Measurements from ENCODE around the gene CACNA1C. TPM values are rescaled to one million over a fixed set of nuclear protein-coding genes. Genes with fewer than 3 reads are reported as not detected.

Gene CACNA1C
- total RNA-seq, 8 experiments from 2014 or later = 0.97 to 36.4 (median 5.1) TPM

DNA sequence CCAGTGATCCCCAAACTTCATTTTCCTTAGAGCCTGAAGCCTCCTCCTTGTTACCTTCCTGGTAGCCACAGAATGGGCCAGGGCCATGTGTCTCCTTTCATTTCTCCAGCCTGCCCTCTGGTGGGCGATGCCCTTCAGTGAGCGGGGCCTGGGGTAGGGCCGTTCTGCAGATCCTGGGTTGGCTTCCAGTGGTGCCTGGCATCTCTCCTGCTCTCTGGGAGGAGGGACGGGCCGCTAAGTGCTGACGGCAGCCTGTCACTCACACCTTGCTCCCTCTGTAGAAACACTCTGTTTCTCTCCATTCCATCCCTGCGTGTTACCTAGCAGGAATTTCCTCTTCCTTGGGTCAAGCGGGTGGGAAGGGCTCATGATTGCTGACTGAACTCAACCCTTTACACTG lies 232.1 kb downstream of the CACNA1C start:
- in situ Hi-C loops (cut with MboI; ENCODE audit: low pct_unique_long_range_greater_than_20kb in 2 of 9, low sequenced_read_pairs in 9 of 9, unreplicated experiment in 9 of 9) = loop anchor here in 1 of 9 experiments (10.0 kb wide), 1 partner anchor 240 kb away; no protein-coding TSS in a partner anchor
- Histone ChIP-seq H3K4me1 (replicated peaks in 1 of 2) (no peaks in the 10 kb centered on the region), H3K4me3 (no peak overlapping the region), H3K27ac (no peak overlapping the region)
- ATAC-seq (replicated peaks in 6 of 8) = peak; percentile 77 to 99 (median 97)
- 0 to 100% (median 35%) methylated on average over 1 to 6 of the region's 8 CpGs; no CpG with 5 or more reads in 5 of the 10 experiments for WGBS, 10 experiments

DNA sequence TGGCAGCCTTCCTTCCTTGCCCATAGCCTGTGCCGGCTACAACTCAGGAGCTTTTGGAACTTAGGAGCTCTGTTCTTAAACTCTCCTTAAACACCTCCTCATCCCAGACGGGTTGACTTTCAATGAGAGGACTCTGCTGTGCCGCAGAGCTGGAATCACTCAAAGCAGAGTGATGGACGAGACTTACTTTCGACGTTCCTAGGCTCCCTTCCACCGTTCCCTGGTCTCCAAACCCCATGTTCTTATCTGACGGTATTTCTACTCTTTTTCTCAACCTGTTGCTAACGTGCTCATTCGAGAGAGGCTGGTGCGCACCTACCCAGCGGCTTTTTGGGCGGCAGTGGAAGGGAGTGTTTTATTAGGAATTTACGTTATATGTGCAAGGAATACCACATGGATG lies 232.7 kb downstream of the CACNA1C start:
- no peak overlapping the region for H3K27ac ChIP-seq
- no peaks in the 10 kb centered on the region for H3K4me1 ChIP-seq (replicated peaks in 1 of 2)
- H3K4me3 ChIP-seq = no peak overlapping the region
- in situ Hi-C loops (cut with MboI; ENCODE audit: low pct_unique_long_range_greater_than_20kb in 2 of 9, low sequenced_read_pairs in 9 of 9, unreplicated experiment in 9 of 9) = loop anchor here in 1 of 9 experiments (10.0 kb wide), 1 partner anchor 241 kb away; no protein-coding TSS in a partner anchor
- no peak for ATAC-seq (replicated peaks in 6 of 8)
- WGBS, 10 experiments = 76 to 100% (median 96%) methylated on average over 3 to 8 of the region's 14 CpGs; no CpG with 5 or more reads in 2 of the 10 experiments

DNA sequence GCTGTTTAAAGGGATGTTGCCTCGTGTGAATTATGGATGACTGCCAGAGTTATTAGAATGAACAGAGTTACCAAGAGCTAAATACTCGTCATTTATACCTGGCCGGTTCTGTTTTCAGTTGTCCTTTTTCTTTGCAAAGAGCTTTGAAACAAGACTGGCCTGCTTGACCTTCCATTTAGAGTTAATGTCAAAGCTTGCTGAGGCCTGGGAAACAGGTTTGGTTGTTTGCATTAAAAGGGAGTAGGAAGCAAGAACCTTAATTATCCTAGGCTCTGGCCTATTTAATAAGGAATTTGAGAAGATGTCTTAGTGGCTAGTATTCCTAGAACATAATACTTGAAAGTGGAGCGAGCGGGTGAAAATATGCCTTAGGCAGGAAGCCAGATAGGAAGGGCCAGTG lies 233.3 kb downstream of the CACNA1C start:
- in situ Hi-C loops (cut with MboI; ENCODE audit: low pct_unique_long_range_greater_than_20kb in 2 of 9, low sequenced_read_pairs in 9 of 9, unreplicated experiment in 9 of 9) = loop anchor here in 1 of 9 experiments (10.0 kb wide), 1 partner anchor 241 kb away; no protein-coding TSS in a partner anchor
- 62 to 100% (median 84%) methylated on average over 1 to 5 of the region's 5 CpGs; no CpG with 5 or more reads in 1 of the 10 experiments for WGBS, 10 experiments
- Histone ChIP-seq H3K4me3 (no peak overlapping the region), H3K4me1 (replicated peaks in 1 of 2) (no peaks in the 10 kb centered on the region), H3K27ac (no peak overlapping the region)
- no peak for ATAC-seq (replicated peaks in 6 of 8)

DNA sequence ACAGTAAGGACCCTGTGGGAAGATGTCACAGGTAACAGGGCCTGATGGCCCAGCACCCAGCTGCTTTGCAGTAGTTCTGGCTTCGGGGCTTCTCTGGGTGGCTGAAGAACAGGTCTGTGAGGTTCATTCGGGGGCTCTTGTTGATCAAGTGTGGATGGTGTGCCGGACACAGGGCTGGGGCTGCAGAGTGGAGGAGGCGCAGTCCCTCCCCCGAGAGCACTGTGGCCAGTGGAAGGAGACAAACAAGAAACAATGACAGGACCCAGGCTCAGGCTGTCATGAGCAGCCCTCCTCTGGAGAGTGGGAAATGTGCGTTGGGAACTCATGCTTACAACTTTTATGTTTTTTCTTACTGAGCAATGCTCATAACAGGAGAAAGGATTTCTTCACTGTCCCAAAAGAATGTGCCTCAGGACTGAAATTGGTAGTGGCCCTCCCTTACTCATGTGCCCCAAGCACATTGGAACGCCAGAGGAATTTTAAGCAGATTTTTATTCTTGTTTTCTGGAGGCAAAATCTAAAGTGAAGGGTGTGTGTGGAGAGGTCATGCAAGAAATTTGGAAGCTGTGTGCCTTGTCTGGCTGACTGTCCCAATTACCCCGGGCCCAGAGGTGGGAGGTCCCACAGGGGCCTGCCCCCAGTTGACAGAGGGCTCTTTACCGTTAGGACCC lies 233.8 kb downstream of the CACNA1C start:
- Histone ChIP-seq H3K27ac (no peak overlapping the region), H3K4me3 (no peak overlapping the region), H3K4me1 (replicated peaks in 1 of 2) (no peaks in the 10 kb centered on the region)
- ATAC-seq (replicated peaks in 6 of 8) = peak in 3 of 8 experiments; percentile 5 to 33 (median 14)
- in situ Hi-C loops (cut with MboI; ENCODE audit: low pct_unique_long_range_greater_than_20kb in 2 of 9, low sequenced_read_pairs in 9 of 9, unreplicated experiment in 9 of 9) = loop anchor here in 1 of 9 experiments (10.0 kb wide), 1 partner anchor 242 kb away; no protein-coding TSS in a partner anchor
- WGBS, 10 experiments = 15 to 100% (median 76%) methylated on average over 1 to 4 of the region's 9 CpGs; no CpG with 5 or more reads in 1 of the 10 experiments

DNA sequence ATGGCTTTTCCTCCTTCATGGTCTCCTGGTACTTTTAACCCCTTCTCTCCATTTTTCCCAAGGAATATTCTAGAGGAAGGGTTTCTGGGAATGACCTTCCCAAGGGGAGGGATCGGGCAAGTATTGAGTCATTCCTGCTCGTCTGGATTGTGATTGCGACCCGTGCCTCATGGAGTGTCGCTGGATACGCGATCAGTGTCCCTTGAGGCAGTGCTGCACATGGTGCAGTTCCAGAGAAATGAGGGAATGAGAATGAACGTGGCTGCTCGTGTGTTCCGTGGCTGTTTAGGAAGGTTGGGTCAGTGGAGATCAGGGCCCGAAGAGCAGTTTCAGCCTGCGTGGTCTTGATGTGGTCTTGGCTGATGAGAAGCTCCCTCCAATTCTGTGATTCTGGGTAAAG lies 234.4 kb downstream of the CACNA1C start:
- H3K27ac ChIP-seq = no peak overlapping the region
- ATAC-seq (replicated peaks in 6 of 8) = no peak
- in situ Hi-C loops (cut with MboI; ENCODE audit: low pct_unique_long_range_greater_than_20kb in 2 of 9, low sequenced_read_pairs in 9 of 9, unreplicated experiment in 9 of 9) = loop anchor here in 1 of 9 experiments (10.0 kb wide), 1 partner anchor 242 kb away; no protein-coding TSS in a partner anchor

DNA sequence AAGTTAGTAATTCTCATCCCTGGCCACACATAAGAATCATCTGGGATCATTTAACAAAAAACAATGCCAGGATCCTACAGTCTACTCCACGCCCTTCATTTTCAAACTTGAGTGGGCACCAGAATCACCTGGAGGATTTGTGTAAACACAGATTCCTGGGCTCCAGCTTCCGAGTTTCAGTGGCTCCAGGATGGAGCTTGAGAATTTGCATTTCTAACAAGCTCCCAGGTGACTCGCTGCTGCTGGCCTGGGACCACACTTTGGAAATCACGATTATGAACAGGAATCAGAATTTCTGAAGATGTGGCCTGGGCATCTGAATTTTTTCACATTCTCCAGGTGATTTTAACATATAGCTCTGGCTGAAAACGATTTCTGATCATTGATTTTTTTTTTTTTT lies 234.8 kb downstream of the CACNA1C start:
- no peaks in the 10 kb centered on the region for H3K4me1 ChIP-seq (replicated peaks in 1 of 2)
- H3K27ac ChIP-seq = no peak overlapping the region
- WGBS, 10 experiments = 23 to 68% (median 56%) methylated on average over 1 to 4 of the region's 5 CpGs; no CpG with 5 or more reads in 2 of the 10 experiments
- in situ Hi-C loops (cut with MboI; ENCODE audit: low pct_unique_long_range_greater_than_20kb in 2 of 9, low sequenced_read_pairs in 9 of 9, unreplicated experiment in 9 of 9) = loop anchor here in 1 of 9 experiments (10.0 kb wide), 1 partner anchor 243 kb away; no protein-coding TSS in a partner anchor
- ATAC-seq (replicated peaks in 6 of 8) = no peak
- no peak overlapping the region for H3K4me3 ChIP-seq

More for the DNA sequence above, 234.4 kb downstream of the CACNA1C start:
- no peak overlapping the region for H3K4me3 ChIP-seq
- no peaks in the 10 kb centered on the region for H3K4me1 ChIP-seq (replicated peaks in 1 of 2)
- 25 to 100% (median 84%) methylated on average over 2 to 9 of the region's 12 CpGs; no CpG with 5 or more reads in 2 of the 10 experiments for WGBS, 10 experiments

DNA sequence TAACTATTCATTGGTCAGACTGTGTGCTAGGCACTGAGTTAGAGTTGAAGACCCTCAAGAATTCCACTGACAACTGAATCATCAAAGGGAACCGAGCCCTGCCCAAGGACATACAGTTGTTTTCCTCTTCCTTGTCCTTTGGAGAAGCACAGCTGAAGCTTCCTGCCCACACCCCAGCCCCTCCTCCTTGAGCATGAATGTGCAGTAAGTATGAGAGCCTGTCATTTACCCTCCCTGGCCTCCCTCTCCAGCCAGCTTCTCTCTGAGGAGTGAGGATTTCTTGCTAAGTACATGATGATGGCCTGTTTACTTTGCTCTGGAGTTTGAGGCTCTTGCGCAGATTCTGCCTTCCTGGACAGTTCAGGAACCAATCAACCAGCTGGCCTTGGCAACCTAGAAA lies 235.2 kb downstream of the CACNA1C start:
- Histone ChIP-seq H3K27ac (no peak overlapping the region), H3K4me3 (no peak overlapping the region), H3K4me1 (replicated peaks in 1 of 2) (no peaks in the 10 kb centered on the region)
- in situ Hi-C loops (cut with MboI; ENCODE audit: low pct_unique_long_range_greater_than_20kb in 2 of 9, low sequenced_read_pairs in 9 of 9, unreplicated experiment in 9 of 9) = loop anchor here in 1 of 9 experiments (10.0 kb wide), 1 partner anchor 243 kb away; no protein-coding TSS in a partner anchor
- peak in 6 of 8 experiments; percentile 16 to 66 (median 39) for ATAC-seq (replicated peaks in 6 of 8)
- 70 to 100% (median 83%) methylated on average over 1 to 2 of the region's 2 CpGs; no CpG with 5 or more reads in 5 of the 10 experiments for WGBS, 10 experiments

DNA sequence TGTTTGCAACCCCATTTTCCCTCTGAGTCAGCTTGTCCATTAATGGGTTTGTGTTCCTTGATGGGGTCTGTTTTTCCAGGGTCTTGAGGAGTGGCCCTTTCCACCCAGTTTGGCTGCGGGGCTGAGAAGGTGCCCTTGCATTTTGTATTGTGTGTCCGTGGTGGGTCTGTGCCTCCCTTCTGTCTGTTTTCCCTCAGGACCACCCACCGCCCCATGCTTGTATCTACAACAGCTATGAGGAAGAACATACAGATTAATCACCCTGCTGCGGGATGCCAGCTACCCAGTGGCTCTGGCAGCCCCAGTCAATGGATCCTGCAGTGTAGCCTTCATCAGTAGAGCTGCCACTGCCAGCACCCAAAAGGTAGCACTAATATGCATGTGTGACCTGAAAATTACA lies 235.7 kb downstream of the CACNA1C start:
- Histone ChIP-seq H3K27ac (no peak overlapping the region), H3K4me3 (no peak overlapping the region), H3K4me1 (replicated peaks in 1 of 2) (no peaks in the 10 kb centered on the region)
- in situ Hi-C loops (cut with MboI; ENCODE audit: low pct_unique_long_range_greater_than_20kb in 2 of 9, low sequenced_read_pairs in 9 of 9, unreplicated experiment in 9 of 9) = loop anchor here in 1 of 9 experiments (10.0 kb wide), 1 partner anchor 244 kb away; no protein-coding TSS in a partner anchor
- ATAC-seq (replicated peaks in 6 of 8) = peak in 1 of 8 experiments; percentile 2
- WGBS, 10 experiments = 83 to 95% methylated on average over 1 to 3 of the region's 4 CpGs; no CpG with 5 or more reads in 8 of the 10 experiments

DNA sequence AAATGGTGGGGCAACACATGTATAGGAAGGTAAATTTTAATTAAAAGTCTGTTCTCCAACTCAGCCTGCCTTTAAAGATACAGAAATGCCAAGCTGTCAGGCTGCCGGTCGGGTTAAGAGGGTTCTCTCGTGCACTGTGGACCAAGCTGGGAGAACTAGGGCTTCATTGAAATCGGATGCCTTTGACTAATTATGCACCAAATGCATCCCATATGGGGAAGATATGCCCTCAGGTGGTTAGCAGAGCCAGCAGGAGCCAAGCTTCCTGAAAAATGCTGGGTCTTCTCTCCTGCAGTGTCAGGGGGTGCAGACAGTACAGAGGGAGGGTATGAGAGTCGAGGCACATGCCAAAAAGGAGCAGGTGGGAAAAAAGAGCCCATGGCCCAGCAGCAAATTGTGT lies 236.1 kb downstream of the CACNA1C start:
- ATAC-seq (replicated peaks in 6 of 8) = peak in 3 of 8 experiments; percentile 8 to 73 (median 8)
- in situ Hi-C loops (cut with MboI; ENCODE audit: low pct_unique_long_range_greater_than_20kb in 2 of 9, low sequenced_read_pairs in 9 of 9, unreplicated experiment in 9 of 9) = loop anchor here in 1 of 9 experiments (10.0 kb wide), 1 partner anchor 244 kb away; no protein-coding TSS in a partner anchor
- WGBS, 10 experiments = 0 to 74% (median 28%) methylated on average over 1 to 5 of the region's 5 CpGs; no CpG with 5 or more reads in 4 of the 10 experiments

DNA sequence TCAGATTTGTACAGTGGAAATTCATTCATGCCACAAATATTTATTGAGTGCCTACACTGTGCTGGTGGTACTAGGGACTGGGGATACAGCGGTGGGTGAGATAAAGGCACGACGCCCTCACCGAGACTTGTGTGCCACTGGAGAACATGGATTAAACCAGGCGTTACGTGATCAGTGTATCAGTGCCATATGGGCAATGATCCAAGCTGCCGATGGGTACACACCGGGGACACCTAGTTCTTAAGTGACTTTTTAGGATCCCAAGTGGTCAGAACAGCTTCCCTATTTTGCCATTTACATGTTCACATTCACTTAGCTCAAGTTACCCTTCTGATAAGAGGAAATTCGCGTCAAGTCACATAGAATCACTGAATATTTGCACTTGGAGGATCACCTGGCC lies 236.7 kb downstream of the CACNA1C start:
- no peaks in the 10 kb centered on the region for H3K4me1 ChIP-seq (replicated peaks in 1 of 2)
- ATAC-seq (replicated peaks in 6 of 8) = no peak
- no peak overlapping the region for H3K4me3 ChIP-seq
- 87 to 100% (median 90%) methylated on average over 2 to 10 of the region's 10 CpGs; no CpG with 5 or more reads in 2 of the 10 experiments for WGBS, 10 experiments
- no peak overlapping the region for H3K27ac ChIP-seq
- in situ Hi-C loops (cut with MboI; ENCODE audit: low pct_unique_long_range_greater_than_20kb in 2 of 9, low sequenced_read_pairs in 9 of 9, unreplicated experiment in 9 of 9) = loop anchor here in 1 of 9 experiments (10.0 kb wide), 1 partner anchor 245 kb away; no protein-coding TSS in a partner anchor

More for the DNA sequence above, 236.1 kb downstream of the CACNA1C start:
- Histone ChIP-seq H3K27ac (no peak overlapping the region), H3K4me3 (no peak overlapping the region), H3K4me1 (replicated peaks in 1 of 2) (no peaks in the 10 kb centered on the region)

DNA sequence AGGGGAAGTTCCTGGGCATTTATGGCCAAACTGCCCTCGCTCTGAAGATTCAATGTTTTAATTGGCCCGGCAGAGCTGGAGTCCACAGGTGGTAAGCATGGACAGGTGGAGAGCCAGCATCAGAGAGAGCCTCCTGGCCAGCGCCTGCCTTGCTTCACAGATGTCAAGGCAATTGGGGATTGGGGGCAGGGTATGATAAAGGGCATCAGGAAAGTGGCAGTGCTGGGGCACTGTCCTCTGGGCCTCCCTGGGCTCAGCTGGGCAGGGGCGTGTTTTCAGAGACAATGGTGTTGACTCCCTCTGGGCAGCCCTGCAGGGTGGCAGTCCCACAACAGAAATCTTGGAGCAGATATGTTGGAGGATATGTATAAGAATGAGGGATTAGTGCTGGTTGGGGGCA lies 237.3 kb downstream of the CACNA1C start:
- H3K4me3 ChIP-seq = no peak overlapping the region
- no peaks in the 10 kb centered on the region for H3K4me1 ChIP-seq (replicated peaks in 1 of 2)
- H3K27ac ChIP-seq = no peak overlapping the region
- in situ Hi-C loops (cut with MboI; ENCODE audit: low pct_unique_long_range_greater_than_20kb in 2 of 9, low sequenced_read_pairs in 9 of 9, unreplicated experiment in 9 of 9) = no loop called here
- WGBS, 10 experiments = 67 to 100% (median 100%) methylated on average over 1 to 2 of the region's 4 CpGs; no CpG with 5 or more reads in 4 of the 10 experiments
- no peak for ATAC-seq (replicated peaks in 6 of 8)

DNA sequence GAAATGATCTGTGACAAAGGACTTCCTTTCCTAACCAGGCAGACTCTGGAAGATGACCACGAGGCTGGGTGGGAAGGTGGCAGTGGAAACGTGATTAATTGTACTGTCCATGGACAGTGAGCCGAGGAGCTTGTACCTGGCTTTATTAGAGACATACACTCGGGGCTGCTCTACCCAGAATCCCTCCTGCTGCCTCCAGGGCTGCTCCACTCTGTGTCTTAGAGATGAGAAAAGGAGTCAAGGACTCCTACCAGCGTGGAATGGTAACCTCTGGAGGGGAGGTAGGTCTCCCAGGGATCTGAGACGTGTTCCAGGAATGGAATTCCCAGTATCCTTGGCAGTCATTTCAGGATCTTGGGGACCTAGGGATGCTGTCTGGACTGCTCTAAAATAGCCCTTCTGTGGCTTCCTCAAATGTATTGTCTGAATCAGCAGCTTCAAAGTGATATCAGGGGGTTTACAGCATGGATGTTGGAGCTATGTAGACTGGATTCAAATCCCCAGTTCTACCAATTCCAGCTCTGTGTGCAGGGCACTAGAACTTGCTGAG lies 237.8 kb downstream of the CACNA1C start:
- Histone ChIP-seq H3K4me1 (replicated peaks in 1 of 2) (peaks cover 0 to 1% of the 10 kb centered on the region in 2 donors), H3K4me3 (no peak overlapping the region), H3K27ac (no peak overlapping the region)
- in situ Hi-C loops (cut with MboI; ENCODE audit: low pct_unique_long_range_greater_than_20kb in 2 of 9, low sequenced_read_pairs in 9 of 9, unreplicated experiment in 9 of 9) = no loop called here
- no peak for ATAC-seq (replicated peaks in 6 of 8)
- WGBS, 10 experiments = 43 to 100% (median 79%) methylated on average over 1 to 4 of the region's 6 CpGs; no CpG with 5 or more reads in 4 of the 10 experiments
